HL-60 (cell line): Measurements from ENCODE around the gene VWA5B2.

Source experiments
- GABPA ChIP-seq: IDR thresholded peaks from 2 replicates; pipeline ENCODE4 v1.6.1; 2012; ENCODE audit warnings: low read depth
- POLR2AphosphoS5 ChIP-seq: IDR thresholded peaks from 2 replicates; pipeline ENCODE4 v1.6.1; 2012; ENCODE audit warnings: low read depth
- SPI1 ChIP-seq: IDR thresholded peaks from 2 replicates; pipeline ENCODE4 v1.6.1; 2012; ENCODE audit warnings: low read depth, mild to moderate bottlenecking, borderline replicate concordance
- TF ChIP-seq, protein P1 (sequence below): IDR thresholded peaks from one replicate; pipeline ENCODE4 v1.5.1; 2011; ENCODE audit warnings: low read length, control low read depth, inconsistent platforms; ENCODE audit not compliant: insufficient read depth

DNA sequence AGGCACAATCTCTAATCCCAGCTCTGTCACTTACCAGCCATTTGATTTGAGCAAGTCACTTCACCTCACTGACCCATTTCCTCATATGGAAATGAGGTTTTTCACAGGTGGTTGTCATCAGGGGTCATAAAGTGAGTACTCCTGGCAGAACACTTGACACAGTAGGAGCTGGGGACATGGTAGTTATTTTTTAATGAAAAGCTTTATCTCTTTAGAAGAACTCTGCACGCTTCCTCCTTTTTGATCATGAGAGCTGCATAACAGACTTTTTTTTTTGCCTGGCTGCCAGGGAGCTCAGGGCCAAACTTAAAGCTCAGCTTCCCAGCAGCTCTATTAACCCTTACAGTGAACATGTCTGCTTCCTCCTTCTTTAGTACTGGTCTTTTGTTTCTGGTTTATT is 8.4 kb downstream of the VWA5B2 start:
- TF ChIP-seq, protein P1, sequence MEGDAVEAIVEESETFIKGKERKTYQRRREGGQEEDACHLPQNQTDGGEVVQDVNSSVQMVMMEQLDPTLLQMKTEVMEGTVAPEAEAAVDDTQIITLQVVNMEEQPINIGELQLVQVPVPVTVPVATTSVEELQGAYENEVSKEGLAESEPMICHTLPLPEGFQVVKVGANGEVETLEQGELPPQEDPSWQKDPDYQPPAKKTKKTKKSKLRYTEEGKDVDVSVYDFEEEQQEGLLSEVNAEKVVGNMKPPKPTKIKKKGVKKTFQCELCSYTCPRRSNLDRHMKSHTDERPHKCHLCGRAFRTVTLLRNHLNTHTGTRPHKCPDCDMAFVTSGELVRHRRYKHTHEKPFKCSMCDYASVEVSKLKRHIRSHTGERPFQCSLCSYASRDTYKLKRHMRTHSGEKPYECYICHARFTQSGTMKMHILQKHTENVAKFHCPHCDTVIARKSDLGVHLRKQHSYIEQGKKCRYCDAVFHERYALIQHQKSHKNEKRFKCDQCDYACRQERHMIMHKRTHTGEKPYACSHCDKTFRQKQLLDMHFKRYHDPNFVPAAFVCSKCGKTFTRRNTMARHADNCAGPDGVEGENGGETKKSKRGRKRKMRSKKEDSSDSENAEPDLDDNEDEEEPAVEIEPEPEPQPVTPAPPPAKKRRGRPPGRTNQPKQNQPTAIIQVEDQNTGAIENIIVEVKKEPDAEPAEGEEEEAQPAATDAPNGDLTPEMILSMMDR = no peak
- no peak for TF ChIP-seq GABPA
- no peak for TF ChIP-seq SPI1
- no peak for TF ChIP-seq POLR2AphosphoS5
